Measurements from ENCODE around the gene FUT2.

Gene FUT2

GRCh38 chr19:48751845-48752495, 56.2 kb downstream of the FUT2 start:
- no peak for DNase-seq (ENCODE audit: low spot score)

DNA sequence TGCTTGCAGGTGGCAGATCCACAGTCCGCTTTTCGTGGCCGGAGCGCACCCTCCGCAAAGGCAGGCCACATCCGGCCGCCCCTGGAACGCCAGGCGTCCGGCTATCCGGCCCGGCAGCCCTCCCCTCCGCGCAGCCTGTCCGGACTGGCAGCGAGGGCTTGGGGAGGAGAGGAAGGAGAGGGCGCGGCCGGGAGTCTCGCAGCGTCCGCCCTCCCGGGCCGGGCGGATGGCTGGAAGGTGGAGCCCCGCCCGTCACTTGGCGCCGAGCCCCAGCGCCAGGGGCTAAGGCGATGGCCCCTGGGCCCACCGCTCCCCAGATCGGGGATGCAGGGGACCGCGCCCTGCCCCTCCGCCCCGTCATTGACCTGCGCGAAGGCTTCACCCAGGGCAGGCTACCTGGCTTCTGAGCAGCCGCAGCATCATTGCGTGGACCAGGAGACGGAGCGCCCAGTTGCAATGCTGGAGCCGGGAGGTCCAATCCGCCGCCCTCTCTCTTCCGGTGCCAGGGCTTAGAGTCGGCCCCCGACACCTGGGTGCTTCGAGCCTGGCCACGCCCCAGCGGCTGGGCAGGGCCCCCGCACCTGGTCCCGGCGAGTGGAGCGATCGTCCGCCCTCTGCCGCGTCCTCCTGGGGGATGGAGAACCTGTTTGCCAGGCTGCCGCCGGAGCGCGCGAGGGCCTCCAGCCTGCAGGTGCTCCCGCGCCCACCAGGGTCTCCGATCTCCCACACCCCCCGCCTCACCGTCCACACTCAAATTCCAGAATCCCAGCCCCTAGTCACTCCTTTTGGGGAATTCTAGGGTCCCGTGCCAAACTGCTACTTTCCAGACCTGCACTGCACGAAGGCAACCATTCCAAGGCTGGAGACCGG, 57.0 kb downstream of the FUT2 start, which contains the start of gene FUT1:
FUT1 (minus strand) TSS at position 146 of the 870 bp plus-strand sequence. CDS start 1,360 bp downstream, outside the sequence.
- peak; percentile 81 for DNase-seq (ENCODE audit: low spot score)

DNA sequence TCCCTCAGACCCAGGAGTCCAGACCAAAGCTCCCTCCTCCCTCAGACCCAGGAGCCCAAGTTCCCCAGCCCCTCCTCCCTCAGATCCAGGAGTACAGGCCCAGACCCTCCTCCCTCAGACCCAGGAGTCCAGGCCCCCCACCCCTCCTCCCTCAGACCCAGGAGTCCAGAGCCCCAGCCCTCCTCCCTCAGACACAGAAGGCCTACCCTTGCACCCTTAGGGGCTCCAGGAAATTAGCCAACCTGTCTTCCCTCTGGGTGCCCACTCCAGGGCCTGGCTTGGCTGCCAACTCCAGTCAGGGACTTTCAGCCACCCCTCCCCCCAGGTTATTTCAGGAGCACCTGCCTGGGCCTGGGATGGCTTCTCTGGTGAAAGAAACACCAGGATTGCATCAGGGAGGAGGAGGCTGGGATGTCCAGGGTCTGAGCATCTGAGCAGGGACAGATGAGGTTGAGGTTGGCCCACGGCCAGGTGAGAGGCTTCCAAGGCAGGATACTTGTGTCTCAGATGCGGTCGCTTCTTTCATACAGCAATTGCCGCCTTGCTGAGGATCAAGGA, 59.4 kb downstream of the FUT2 start, which contains the start of gene FGF21:
FGF21 (plus strand) TSS at position 441 of the 558 bp plus-strand sequence. CDS start 713 bp downstream, outside the sequence.
- no peak for DNase-seq (ENCODE audit: low spot score)
